H1 (cell line): ENCODE measurements around the gene DAPK1.

ENCODE experiments used
- CTCF ChIP-seq, 3 experiments: IDR thresholded peaks; 1 replicate in 2 of 3; 2 replicates in 1 of 3; pipeline versions ENCODE4 v1.5.1 to v1.6.1; 2011; ENCODE audit warnings: low read length in 3 of 3, mild to moderate bottlenecking in 3 of 3, inconsistent platforms in 2 of 3, low read depth in 1 of 3, moderate library complexity in 1 of 3; ENCODE audit not compliant: insufficient read depth in 1 of 3; ENCODE audit errors: control extremely low read depth in 1 of 3
- EP300 ChIP-seq, 2 experiments: IDR thresholded peaks; 1 replicate in 1 of 2; 2 replicates in 1 of 2; pipeline ENCODE4 v1.6.1; 2011 to 2012; ENCODE audit warnings: low read depth in 2 of 2, low read length in 2 of 2, mild to moderate bottlenecking in 2 of 2, borderline replicate concordance in 1 of 2, inconsistent platforms in 1 of 2, moderate library complexity in 1 of 2
- POLR2A ChIP-seq, 2 experiments: IDR thresholded peaks; 1 replicate in 1 of 2; 2 replicates in 1 of 2; pipeline ENCODE4 v1.6.1; 2011; ENCODE audit warnings: low read depth in 2 of 2, low read length in 2 of 2, mild to moderate bottlenecking in 2 of 2; ENCODE audit errors: control extremely low read depth in 1 of 2
- SUZ12 ChIP-seq: fragments of 200-600 bp; sonication (generic); IDR thresholded peaks from 2 replicates; pipeline ENCODE4 v1.6.1; 2012; ENCODE audit warnings: mild to moderate bottlenecking, inconsistent platforms, low read length, moderate library complexity, mixed read lengths

- TF ChIP-seq CTCF (IDR thresholded peaks at IDR 0.05; ENCODE audit: control extremely low read depth in 1 of 3, insufficient read depth in 1 of 3, low read depth in 1 of 3, low read length in 3 of 3) (no peak), EP300 (IDR thresholded peaks at IDR 0.05; ENCODE audit: borderline replicate concordance in 1 of 2, low read depth in 2 of 2, low read length in 2 of 2) (no peak), SUZ12 (no peak), POLR2A (IDR thresholded peaks at IDR 0.05; ENCODE audit: control extremely low read depth in 1 of 2, low read depth in 2 of 2, low read length in 2 of 2) (no peak)
Measured at GRCh38 chr9:87590996-87591395, 93.3 kb downstream of the DAPK1 start.
